ENCODE data around the gene MFN2. TPM values are rescaled to one million over a fixed set of nuclear protein-coding genes. Genes with fewer than 3 reads are reported as not detected.

MFN2 gene
- polyA plus RNA-seq, 1 experiment, result 43.9 TPM

DNA sequence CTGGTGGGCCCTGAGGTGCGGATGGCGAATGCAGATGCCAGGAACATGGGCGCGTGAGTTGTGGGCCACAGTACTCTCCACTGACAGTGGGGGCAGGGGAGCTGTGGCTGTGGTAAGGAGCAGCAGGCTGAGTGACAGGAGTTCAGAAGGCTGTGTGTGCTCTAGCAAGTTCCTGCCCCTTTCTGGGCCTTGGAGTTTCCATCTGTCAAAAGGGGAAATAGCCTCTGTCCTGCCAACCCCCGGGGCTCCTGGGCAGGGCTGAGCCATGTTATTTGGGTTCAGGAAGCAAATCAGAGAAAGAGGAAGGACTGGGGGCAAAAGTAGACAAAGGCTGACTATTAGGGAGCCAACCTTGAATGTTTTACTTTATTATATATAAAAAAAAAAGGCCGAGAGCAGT lies 19.5 kb upstream of the MFN2 start:
- POLR2A ChIA-PET, result no interaction called here

DNA sequence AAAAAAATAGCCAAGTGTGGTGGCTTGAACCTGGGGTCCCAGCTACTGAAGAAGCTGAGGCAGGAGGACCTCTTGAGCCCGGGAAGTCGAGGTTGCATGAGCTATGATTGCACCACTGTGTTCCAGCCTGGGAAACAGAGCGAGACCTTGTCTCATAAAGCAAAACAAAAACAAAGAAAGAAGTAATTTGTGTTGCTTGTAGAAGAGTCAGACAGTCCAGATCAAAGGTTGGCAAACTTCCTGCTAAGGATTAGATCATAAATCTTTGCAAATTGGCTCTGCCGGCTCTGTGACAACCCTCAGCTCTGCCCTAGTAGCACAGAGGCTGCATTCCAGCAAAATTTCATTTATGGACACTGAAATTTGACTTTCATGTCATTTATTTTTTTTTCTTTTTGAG lies 19.0 kb upstream of the MFN2 start:
- DNase-seq (ENCODE audit: low read depth, low spot score), result no peak
- POLR2A ChIA-PET, result no interaction called here
- no peak overlapping the region for H3K4me3 ChIP-seq (ENCODE audit: low read depth, low read length)
- TF ChIP-seq, protein P1, sequence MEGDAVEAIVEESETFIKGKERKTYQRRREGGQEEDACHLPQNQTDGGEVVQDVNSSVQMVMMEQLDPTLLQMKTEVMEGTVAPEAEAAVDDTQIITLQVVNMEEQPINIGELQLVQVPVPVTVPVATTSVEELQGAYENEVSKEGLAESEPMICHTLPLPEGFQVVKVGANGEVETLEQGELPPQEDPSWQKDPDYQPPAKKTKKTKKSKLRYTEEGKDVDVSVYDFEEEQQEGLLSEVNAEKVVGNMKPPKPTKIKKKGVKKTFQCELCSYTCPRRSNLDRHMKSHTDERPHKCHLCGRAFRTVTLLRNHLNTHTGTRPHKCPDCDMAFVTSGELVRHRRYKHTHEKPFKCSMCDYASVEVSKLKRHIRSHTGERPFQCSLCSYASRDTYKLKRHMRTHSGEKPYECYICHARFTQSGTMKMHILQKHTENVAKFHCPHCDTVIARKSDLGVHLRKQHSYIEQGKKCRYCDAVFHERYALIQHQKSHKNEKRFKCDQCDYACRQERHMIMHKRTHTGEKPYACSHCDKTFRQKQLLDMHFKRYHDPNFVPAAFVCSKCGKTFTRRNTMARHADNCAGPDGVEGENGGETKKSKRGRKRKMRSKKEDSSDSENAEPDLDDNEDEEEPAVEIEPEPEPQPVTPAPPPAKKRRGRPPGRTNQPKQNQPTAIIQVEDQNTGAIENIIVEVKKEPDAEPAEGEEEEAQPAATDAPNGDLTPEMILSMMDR (IDR thresholded peaks at IDR 0.05; ENCODE audit: low read depth, low read length), result no peak
- no peak overlapping the region for H3K27ac ChIP-seq (ENCODE audit: low read depth, low read length)
- CTCF ChIA-PET, result interaction anchor here (0.6 kb wide), 1 partner anchor 20 kb away, joined by 3 read pairs; no protein-coding TSS in a partner anchor
- no peaks in the 10 kb centered on the region for H3K9me3 ChIP-seq (ENCODE audit: control insufficient read depth, insufficient read depth, low read length)
- no peaks in the 10 kb centered on the region for H3K27me3 ChIP-seq (ENCODE audit: control insufficient read depth, insufficient read depth, low read length)

More for the DNA sequence above, 19.5 kb upstream of the MFN2 start:
- TF ChIP-seq, protein P1 (IDR thresholded peaks at IDR 0.05; ENCODE audit: low read depth, low read length), result no peak
- CTCF ChIA-PET, result interaction anchor here (0.6 kb wide), 1 partner anchor 21 kb away, joined by 3 read pairs; no protein-coding TSS in a partner anchor
- no peaks in the 10 kb centered on the region for H3K27me3 ChIP-seq (ENCODE audit: control insufficient read depth, insufficient read depth, low read length)
- no peaks in the 10 kb centered on the region for H3K9me3 ChIP-seq (ENCODE audit: control insufficient read depth, insufficient read depth, low read length)
- H3K4me3 ChIP-seq (ENCODE audit: low read depth, low read length), result no peak overlapping the region
- no peak overlapping the region for H3K27ac ChIP-seq (ENCODE audit: low read depth, low read length)
- no peak for DNase-seq (ENCODE audit: low read depth, low spot score)

DNA sequence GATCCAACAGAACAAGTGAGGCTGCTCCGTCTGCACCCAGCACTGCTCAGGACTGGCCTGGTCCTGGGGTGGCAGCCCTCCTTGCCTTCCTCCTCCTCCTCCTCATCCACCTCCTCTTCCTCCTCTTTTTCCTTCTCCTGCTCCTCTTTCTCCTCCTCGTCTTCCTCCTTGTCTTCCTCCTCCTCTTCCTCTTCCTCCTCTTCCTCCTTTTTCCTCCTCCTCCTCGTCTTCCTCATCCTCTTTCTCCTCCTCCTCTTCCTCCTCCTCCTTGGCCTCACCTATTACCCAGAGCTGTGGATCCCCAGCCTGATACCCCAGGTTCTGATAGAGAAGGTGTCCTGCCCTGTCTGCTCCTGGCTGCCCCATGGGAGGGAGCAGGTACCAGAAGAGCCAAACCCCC lies 16.6 kb upstream of the MFN2 start:
- CTCF ChIA-PET, result no interaction called here
- Histone ChIP-seq H3K27ac (ENCODE audit: low read depth, low read length) (no peak overlapping the region), H3K9me3 (ENCODE audit: control insufficient read depth, insufficient read depth, low read length) (no peaks in the 10 kb centered on the region), H3K4me3 (ENCODE audit: low read depth, low read length) (no peak overlapping the region), H3K27me3 (ENCODE audit: control insufficient read depth, insufficient read depth, low read length) (no peaks in the 10 kb centered on the region)
- POLR2A ChIA-PET, result interaction anchor here (1.0 kb wide), 1 partner anchor 54 kb away, joined by 3 read pairs; no protein-coding TSS in a partner anchor
- TF ChIP-seq, protein P1 (IDR thresholded peaks at IDR 0.05; ENCODE audit: low read depth, low read length), result no peak
- no peak for DNase-seq (ENCODE audit: low read depth, low spot score)

DNA sequence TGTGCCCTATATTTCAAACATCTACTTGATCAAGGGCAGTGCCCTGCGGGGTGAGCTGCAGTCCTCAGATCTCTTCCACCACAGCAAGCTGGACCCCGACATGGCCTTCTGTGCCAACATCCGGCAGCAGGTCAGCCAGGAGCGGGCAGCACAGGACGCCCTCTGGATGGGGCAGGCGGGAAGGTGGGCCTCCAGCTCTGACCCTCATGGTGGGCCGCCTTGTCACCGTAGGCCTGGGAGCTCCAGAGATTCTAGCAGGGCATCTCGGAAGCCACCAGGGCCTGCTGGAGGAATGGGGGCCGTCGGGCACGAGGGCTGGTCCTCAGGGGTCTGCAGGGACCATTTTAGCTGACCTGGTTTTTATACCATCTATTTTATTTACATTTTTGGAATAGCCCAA lies 15.6 kb upstream of the MFN2 start:
- Histone ChIP-seq H3K27ac (ENCODE audit: low read depth, low read length) (no peak overlapping the region), H3K9me3 (ENCODE audit: control insufficient read depth, insufficient read depth, low read length) (no peaks in the 10 kb centered on the region), H3K27me3 (ENCODE audit: control insufficient read depth, insufficient read depth, low read length) (no peaks in the 10 kb centered on the region), H3K4me3 (ENCODE audit: low read depth, low read length) (no peak overlapping the region)
- CTCF ChIA-PET, result no interaction called here
- no peak for DNase-seq (ENCODE audit: low read depth, low spot score)
- POLR2A ChIA-PET, result no interaction called here
- TF ChIP-seq, protein P1 (IDR thresholded peaks at IDR 0.05; ENCODE audit: low read depth, low read length), result no peak

DNA sequence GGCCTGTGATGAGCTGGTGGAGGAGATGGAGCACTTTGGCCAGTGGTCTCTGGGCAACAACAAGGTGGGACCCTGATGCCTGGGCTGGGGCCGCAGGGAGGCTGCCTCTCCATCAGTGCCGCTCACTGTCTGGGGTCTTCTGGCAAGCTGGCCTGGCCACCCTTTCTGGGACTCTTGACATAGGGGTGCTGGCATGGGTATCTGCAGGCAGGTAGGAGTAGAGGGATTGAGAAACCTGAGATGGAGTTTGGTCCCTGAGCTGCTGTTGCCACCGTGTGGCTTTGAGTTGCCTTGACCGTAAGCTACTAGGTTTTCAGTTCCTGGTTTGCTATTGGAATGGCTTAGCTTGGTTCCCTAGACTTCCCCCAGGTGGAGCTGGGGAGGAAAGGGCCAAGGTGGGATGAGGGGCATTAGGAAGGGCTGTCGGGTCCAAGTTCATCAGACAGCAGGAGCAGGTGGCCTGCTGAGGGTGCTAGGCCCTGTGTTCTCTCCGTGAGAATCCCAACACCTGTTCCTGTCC lies 13.2 kb upstream of the MFN2 start:
- TF ChIP-seq, protein P1 (IDR thresholded peaks at IDR 0.05; ENCODE audit: low read depth, low read length), result peak; percentile 41
- H3K27ac ChIP-seq (ENCODE audit: low read depth, low read length), result no peak overlapping the region
- ChIA-PET POLR2A (interaction anchor here (2.0 kb wide), 1 partner anchor 58 kb away, joined by 11 read pairs; no protein-coding TSS in a partner anchor), CTCF (no interaction called here)
- DNase-seq (ENCODE audit: low read depth, low spot score), result no peak
- H3K27me3 ChIP-seq (ENCODE audit: control insufficient read depth, insufficient read depth, low read length), result no peaks in the 10 kb centered on the region
- no peak overlapping the region for H3K4me3 ChIP-seq (ENCODE audit: low read depth, low read length)
- no peaks in the 10 kb centered on the region for H3K9me3 ChIP-seq (ENCODE audit: control insufficient read depth, insufficient read depth, low read length)

All from AG04450 (cell line).